Stimulated activated CD8-positive, alpha-beta memory T cell treated with anti-CD3 and anti-CD28 coated beads, Interleukin-7, amount 100 ng/mL, for 1 hour (primary cell): ENCODE data around the gene DDX39B.
A peak's percentile ranks its signal among the peaks of the same experiment; 100 is the strongest.
"Not testable (repeated sequence)": the region's sequence is repeated elsewhere in the genome, so short reads cannot be mapped to it uniquely, and the experiment has no call there.

Source experiments
- DNase-seq, 2 donors: peaks; one replicate each; pipeline ENCODE4 v3.0.0-alpha.2; 2020; ENCODE audit warnings: low read depth in 2 of 2

Gene DDX39B

DNA sequence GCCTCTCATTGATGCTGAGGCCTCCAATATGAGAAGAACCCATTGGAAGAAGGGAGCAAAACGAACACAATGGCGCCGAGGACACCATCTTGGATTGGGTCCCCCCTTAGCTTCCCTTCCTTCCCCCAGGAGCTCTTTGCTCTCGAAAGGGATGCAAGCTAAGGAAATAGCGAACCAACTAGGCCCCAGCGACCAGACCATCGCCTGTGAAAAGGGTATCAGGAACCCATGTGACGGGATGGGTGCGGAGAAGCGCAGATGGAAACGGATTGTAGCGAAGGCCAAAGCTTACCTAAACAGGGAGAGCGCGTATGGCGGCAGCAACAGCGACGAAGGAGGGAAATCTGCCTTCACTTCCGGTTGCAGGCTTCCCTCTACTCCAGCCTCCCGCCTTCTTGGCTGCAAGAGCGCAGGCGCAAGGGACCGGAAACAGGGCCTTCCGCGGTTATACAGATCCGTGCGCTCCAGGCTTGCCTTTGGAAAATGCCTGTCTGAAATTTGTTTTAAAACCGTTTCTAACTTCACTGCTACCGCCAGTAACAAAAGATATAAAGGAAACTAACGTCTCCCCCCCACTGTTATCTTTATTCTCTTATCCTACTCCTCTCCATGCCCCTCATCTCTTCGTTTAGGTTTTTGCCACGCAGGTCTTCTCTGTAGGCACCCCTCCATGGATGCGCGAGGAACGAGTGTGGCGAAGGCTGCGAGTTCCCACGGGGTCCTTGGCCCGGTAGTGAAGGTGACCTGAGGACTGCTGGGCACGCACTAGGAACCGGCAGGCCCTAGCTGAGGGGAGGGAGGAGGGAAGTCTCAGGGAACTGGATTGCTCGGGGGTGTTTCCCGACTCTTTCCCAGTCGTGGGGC lies at the start of gene DDX39B:
Gene DDX39B (minus strand): TSS at position 346 of the 864 bp plus-strand sequence. CDS start 1,471 bp downstream, outside the sequence.
- peak; percentile 83 to 87 for DNase-seq

DNA sequence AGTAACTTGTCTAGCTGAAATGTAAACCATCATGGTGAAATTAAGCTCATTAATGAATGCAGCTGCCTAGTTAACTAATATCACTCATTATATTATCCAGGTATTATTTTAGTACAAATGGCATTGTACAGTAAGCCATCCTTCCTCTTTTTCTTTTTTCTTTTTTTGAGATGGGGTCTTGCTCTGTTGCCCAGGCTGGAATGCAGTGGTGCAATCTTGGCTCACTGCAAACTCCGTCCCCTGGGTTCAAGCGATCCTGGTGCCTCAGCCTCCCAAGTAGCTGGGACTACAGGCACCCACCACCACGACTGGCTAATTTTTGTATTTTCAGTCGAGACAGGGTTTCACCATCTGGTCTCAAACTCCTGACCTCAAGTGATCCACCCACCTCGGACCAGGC lies 48.9 kb upstream of the DDX39B start:
- DNase-seq = not testable (repeated sequence)

DNA sequence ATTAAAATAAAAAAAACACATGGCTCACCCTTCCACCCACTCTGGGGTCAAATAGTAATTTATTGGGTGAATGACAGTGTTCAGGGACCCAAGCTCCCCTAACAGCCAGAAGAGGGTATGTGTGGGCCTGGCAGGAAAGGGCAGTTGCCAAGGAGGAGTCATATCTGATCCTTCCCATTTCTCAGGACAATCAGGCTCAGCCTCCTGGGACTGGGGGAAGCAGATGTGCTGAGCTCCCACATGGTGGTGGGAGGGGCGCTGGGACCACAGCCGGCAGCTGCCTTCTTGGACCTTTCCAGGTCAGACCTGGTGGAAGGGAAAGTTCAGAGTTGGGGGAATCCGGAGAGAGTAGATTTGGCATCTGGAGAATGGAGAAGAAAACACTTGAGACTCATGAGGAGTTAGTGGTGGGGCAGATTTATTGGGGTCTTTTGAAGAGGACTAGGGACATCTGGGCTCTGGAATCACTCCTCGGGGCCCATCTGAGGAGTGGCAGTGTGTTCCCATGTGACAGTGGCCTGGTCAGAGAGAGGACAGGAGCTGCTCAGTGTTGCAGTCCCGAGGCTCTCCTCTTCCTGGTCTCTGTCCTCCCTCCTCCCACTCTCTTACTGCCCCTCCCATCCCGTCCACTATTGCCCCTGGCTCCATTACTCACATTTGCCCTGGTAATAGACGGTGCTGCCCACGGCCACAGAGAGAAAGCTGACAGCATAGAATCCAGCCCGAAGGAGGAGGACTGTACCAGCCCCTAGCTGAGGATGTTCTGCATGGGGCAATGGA lies 47.3 kb upstream of the DDX39B start:
- DNase-seq = no peak

GRCh38 chr6:31587791-31588777 lies 46.3 kb upstream of the DDX39B start:
- DNase-seq = no peak

- no peak for DNase-seq
Measured at GRCh38 chr6:31586599-31587281, 44.9 kb upstream of the DDX39B start.

DNA sequence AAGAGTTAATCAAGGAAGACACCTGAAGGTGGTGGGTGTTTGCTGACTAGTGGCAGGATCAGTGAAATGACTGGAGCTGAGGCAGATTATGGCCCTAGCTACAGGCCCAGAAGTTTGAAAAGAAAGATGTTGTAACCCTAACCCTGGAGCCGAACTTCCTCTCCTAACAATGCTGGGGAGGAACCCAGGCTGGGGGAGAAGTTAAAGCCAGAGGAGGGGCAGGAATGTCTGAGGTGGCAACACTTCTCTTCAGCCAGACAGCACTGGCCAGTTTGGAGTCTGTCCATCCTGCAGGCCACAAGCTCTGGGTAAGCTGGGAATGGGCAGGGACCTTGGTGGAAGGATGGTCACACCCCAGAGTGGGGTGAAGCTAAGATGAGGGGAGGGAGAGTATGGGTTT lies 44.2 kb upstream of the DDX39B start, which contains the start of gene LST1:
Gene LST1 (plus strand): TSS at position 270 of the 400 bp plus-strand sequence. CDS start 1,023 bp downstream, outside the sequence.
- DNase-seq = no peak

DNA sequence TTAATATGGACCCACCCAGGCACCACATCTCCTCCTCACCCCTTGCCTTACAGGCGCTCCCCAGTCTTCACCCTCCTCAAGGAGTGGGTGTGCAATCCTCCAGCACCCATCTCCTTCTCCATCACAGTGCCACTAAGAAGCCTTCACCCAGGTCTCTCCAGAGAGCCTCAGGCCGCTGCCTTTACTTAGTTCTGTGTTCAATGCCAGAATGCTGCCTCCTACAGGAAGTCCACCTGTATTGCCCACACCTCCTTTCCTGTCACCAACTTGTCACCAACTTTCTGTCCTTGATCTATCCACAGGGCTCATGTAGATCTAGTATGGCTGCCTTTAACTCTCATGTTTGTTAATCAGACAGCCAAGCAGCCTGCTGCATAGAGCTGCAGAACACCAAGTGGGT lies 43.7 kb upstream of the DDX39B start:
- no peak for DNase-seq

DNA sequence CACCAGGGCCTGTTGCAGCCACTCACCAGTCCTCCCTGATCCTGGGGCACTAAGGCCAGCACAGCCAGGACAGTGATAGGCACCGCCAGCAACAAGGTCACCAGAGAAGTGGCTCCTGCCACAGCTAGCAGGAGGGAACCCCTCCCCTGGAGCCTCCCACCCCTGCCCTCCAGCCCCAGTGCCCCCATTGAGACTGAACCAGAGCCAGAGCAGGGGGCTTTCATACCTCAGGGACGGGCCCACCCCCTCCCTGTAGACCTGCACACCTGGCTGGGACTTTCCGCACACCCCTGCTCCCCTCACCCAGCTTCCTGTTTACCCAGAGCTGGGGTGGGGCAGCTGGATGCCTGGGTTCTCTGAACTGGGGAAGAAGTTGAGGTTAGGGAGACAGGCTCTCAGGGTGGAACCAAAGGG lies 40.4 kb upstream of the DDX39B start, which contains the start of gene LTB:
Gene LTB (minus strand): TSS at position 195 of the 414 bp plus-strand sequence. CDS start 7 bp downstream, at position 188.
- no peak for DNase-seq

DNA sequence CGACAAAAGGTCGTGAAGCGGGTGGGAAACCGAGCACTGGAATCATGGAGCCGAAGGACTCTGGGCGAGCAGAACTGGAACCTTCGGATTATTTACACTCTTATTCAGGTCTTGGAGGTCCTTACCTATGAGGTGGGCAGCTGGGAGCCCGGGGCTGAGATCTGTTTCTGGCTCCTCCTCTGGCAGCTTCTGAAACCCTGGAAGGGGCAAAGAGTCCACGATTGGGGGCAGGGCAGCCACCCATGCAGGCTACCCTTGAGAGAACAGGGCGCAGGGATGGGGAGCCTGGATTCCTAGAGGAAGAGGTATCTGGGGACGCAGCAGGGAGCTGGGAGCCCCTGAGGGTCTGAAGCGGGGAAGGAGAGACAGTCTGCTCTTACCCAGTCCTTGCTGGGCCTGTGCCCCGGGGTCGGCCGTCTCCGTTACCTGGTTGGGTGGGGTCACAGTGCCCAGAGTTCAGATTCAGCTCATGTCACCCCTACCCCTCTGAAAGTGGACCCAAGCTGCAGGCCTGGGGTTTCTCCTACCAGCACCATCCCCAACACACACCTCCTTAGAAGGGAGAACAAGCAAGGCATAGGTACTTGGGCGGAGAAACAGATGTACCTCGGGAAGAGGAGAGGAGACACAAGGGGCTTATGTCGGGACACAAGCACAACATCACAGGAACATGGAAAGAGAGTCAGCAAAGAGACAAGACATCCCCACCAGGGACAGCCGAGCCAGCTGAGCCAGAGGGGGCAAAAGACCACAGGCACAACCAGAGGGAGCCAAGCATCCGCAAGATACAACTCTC lies 39.8 kb upstream of the DDX39B start:
- DNase-seq = no peak

GRCh38 chr6:31580807-31581433 lies 39.1 kb upstream of the DDX39B start:
- peak; percentile 82 to 86 for DNase-seq

- DNase-seq = no peak
Measured at GRCh38 chr6:31580438-31580740, 38.6 kb upstream of the DDX39B start.

- no peak for DNase-seq
Measured at GRCh38 chr6:31579546-31580437, 38.0 kb upstream of the DDX39B start.

DNA sequence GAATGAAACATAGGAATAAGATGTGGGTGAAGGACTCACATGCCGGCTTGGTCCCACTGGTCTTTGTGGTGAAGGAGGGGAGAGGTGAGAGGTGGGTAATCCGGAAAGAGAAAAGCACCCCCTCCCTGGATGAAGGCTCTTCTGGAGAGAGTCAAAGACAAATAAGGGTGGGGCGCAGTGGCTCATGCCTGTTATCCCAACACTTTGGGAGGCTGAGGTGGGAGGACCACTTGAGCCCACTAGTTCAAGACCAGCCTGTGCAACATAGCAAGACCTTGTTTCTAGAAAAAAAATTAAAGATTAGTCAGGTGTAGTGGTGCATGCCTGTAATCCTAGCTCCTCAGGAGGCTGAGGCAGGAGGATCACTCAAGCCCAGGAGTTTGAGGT lies 37.3 kb upstream of the DDX39B start:
- DNase-seq = no peak

DNA sequence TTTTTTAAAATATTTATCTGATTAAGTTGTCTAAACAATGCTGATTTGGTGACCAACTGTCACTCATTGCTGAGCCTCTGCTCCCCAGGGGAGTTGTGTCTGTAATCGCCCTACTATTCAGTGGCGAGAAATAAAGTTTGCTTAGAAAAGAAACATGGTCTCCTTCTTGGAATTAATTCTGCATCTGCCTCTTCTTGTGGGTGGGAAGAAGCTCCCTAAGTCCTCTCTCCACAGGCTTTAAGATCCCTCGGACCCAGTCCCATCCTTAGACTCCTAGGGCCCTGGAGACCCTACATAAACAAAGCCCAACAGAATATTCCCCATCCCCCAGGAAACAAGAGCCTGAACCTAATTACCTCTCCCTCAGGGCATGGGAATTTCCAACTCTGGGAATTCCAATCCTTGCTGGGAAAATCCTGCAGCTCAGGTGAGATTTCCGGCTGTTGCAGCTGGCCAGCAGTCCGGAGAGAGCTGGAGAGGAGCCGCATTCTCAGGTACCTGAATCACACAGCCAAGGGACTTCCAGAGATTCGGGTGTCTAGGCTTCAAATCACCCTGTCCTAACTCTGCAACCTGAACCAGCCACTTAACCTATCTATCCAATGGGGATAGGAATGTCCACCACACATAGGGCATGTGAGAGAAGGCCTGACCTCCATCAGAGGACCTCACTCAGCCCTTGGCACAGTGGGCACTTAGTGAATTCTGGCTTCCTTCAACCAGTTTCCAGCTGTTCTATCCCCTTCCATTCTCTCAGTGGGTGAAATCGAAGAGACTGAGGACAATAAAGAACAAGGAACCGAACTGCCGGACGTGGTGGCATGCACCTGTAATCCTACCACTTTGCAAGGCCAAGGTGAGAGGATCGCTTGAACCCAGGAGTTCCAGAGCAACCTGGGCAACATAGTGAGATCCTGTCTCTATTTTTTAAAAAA lies 36.6 kb upstream of the DDX39B start:
- DNase-seq = no peak

DNA sequence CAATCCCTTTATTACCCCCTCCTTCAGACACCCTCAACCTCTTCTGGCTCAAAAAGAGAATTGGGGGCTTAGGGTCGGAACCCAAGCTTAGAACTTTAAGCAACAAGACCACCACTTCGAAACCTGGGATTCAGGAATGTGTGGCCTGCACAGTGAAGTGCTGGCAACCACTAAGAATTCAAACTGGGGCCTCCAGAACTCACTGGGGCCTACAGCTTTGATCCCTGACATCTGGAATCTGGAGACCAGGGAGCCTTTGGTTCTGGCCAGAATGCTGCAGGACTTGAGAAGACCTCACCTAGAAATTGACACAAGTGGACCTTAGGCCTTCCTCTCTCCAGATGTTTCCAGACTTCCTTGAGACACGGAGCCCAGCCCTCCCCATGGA lies 35.8 kb upstream of the DDX39B start:
- no peak for DNase-seq

GRCh38 chr6:31576897-31577578 lies 35.2 kb upstream of the DDX39B start:
- no peak for DNase-seq
